ENCODE measurements around the gene DAB1.
"Not testable (repeated sequence)": the region's sequence is repeated elsewhere in the genome, so short reads cannot be mapped to it uniquely, and the experiment has no call there.

DAB1 gene

DNA sequence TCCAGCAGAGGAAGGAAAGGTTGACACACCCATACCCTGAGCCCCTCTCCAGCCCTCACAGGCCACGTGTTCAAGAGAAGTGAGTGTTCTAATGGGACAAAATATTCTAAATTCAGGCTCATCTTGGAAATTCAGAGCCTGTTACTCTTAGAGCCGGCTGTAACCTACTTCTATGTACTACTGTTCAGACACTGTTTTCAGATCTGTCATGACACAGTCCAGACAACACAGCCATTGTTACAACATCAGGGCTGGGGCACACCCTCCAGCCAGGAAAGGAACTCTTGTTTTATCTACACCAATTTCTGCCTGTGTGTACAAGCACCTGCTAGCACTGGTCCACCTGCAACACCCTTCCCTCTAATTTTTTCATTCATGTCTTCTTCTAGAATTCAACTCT lies 312.7 kb downstream of the DAB1 start:
- DNase-seq = no peak

DNA sequence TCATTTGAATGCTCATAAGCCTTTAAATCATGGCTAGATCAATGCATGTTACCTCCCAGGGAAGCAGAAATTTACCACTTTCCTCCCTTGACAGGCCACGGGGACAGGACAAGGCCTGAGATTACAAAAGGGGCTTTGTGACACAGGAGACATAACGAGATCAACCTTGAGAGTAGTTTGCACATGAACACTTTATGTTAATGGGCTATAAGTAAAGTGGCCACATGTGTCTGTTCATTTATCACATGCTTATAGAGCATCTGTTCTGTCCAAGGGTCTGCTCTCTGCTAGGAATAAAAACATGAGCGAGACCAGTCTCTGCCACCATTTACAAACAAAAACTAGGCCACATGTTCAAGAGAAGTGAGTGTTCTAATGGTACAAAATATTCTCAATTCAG lies 314.0 kb downstream of the DAB1 start:
- DNase-seq = no peak

DNA sequence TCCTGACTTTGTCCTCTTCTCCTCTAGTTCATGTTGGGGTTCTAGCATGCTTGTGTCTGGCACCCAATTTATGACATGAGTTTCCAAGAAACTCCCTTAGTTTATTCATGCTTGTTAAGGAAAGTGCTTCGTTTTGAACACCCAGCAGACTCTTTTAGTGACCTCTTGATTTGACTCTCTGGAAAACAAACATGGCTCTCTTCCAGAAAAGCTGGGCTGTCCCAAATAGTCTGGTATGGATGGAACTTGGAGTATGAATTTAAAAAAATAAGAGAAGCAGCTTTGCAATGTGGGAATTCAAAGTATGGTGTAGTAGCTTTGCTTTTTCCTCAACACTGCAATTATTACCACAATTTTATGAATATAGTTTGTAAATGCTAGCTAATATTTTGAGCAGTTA lies 314.6 kb downstream of the DAB1 start:
- DNase-seq = no peak

DNA sequence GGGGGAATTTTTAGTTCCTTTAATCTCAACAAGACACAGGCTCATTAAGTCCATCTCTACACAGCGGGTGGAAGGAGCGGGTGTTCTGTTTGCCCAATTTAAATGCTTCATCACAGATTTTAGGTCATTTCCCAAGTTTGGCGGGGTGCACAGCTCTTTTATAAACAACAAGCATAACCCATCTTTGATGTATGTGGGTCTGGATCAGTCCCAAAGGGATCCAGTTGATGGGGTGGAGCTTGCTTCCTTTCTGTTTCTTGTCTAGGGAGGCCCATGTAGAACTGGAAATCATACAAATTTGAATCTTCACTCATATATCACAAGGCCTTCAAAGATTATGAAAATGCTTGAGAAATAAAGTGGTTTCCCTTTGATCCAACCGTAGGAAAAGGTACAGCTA lies 317.6 kb downstream of the DAB1 start:
- no peak for DNase-seq

DNA sequence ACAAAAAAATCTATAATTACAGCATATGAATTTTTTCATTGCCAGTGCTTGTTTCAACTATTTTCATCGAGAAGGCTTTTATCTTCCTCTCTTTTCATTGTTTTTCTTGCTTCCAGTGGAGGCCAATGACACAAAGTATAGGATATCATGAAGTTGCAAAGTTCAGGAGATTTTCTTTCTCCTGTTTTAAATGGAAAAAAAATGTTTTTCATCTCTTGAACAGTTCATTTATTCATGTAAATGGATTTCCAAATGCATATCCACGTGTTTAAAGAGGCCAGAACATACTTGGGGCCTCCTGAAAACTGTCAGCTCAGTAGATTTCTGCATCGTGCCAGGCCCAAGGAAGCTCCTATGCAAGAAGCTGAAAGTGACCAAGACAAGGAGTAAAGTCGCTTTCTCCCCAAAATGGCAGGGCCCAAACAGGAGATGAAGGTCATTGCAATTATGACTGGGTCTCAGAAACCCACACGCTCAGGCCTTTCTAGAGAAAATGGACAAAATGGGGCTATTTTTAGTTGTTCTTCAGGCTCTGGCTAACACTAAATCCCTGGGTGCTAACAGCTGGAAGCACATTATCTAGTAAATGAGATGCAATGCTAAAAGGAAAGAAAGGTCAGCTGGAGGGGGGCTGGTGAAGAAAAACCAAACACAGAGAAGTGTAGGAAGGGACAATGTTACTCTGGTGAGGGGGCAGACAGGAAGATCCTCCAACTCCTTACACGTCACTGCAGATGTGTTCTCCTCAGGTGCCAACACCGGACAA lies 321.1 kb downstream of the DAB1 start:
- no peak for DNase-seq

DNA sequence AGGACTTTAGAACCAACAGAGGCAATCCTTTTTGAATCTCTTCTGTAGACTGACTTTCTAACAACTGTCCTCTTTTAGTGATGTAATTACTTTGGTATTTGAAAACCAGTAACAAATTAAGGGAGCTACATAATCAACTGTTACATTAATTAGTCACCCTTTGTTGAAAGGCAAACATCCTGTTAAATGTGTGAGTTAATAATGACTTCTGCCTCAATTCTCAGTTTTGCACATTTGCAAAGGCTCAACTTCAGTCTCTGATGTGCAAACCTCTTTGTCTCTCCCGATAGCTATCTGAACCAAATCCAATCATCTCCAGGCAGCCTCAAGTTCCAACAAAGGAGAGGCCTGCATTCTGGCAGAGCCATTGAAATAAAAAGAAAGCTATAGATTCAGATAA lies 322.7 kb downstream of the DAB1 start:
- no peak for DNase-seq

DNA sequence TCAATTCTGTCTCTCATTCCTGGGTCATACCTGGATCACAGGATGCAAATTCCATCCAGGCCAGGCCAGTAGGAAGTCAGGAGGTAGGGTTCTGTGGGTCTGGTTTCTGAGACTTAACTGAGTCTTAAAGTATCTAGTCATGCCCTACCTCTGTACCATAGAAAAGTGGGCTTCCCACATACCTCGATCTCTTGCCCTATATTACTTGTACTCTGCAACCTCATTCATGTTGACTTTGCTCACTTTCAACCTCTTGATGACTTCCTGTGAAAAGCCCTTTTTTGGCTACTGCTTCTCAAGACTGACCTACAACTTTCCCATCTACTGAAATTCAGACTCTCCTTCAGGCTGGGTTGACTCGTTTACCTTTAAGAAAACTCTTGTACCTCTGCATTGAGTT lies 329.1 kb downstream of the DAB1 start:
- no peak for DNase-seq

DNA sequence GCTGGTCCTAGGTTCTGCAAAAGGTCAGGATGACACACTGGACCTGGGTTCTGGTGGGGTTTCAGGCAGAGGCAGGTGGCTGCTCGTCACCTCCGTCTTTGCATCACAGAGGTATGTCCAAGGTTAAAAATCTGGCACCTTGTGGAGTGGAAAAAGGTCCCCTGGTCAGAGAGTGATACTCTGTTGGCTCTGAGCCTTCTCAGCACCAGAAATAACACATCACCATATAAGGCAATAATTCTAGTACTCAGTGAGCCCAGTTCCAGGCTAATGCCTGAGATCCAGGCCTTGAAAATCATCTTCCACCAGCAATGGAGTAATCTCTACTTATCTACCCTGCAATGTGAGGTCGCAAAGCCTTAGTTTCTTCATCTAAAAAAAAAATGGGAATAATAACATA lies 330.7 kb downstream of the DAB1 start:
- DNase-seq = no peak

DNA sequence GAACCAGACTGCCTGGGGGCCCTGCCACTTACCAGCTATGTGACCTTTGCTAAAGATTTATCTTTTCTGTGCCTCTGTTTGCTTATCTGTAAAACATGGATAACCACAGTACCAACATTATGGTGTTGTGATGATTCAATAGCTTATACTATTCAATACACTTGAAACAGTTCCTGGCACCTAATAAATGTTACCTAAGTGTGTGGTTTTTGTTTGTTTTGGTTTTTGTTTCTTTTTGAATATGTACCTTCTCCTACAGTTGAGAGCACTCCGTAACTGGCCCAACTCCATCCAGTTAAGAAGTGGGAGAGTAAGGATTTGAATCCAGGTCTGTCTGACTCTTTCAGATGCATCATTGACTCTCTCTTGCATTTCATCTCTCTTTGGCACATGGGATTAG lies 332.2 kb downstream of the DAB1 start:
- no peak for DNase-seq

DNA sequence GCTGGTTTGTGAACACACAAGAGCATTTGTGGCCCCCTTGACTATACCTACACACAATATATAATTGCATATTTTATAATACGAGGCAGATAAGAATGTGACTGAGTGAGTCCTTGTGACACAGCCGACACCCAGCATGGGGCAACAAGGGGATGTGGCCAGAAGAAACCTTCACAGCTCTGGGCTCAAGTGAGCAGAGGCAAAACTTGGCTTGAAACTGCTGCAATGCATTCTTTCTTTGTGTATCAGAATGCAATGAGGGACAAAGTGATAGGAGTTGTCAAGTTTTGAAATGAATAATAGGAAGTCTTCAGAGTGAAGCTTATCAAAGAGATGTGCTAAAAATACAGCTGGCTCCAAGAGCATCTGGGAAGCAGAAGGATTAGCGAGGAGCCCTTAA lies 334.0 kb downstream of the DAB1 start:
- DNase-seq = no peak

DNA sequence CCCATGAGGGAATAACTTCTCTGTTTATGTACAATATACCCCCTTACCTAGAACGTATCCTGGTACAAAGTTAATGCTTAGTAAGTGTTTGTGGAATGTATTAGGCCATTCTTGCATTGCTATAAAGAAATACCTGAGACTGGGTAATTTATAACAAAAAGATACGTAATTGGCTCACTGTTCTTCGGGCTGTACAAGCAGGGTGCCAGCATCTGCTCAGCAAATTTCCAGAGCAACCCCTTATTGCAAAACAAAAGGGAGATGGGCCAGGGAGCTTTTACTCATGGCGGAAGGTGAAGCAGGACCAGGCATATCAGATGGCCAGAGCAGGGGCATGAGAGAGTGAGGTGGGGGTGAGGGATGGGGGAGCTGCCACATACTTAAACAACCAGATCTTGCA lies 334.6 kb downstream of the DAB1 start:
- DNase-seq = no peak

DNA sequence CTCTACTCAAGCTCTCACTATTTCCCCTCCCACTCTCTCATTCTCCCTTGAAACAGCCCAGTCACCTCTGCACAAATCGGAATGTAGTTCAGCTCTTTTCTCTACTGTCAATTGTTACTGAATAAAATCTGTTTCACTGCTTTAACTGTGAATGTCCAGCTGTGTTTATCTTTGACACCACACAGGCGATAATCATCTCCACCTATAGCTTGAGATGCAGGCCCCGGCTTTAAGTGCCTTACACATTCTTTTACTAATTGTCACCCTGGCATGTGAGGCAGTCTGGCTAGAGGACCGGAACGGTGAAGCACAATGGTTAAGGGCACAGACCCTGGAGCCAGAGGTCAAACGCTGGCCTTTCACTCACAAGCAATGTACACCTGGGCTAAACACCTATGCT lies 335.2 kb downstream of the DAB1 start:
- DNase-seq = no peak

DNA sequence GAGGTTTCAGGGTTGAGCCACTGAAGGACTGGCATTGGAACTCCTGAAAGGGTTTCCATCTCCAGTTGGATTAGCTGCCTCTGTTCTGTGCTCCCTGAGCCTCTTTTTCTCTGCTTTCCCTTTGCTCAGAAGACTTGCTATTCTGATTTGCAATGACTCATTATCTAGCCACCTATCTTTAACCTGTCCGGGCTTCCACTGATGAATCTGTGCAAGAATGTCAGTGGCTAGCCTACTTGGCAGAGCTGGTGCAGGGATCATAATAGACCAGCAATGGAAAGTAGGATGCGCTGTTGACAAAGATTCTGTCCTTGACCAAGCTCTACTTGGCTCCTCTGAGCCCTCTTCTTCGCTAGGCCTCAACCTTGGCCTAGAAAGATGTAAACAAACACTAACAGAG lies 336.2 kb downstream of the DAB1 start:
- not testable (repeated sequence) for DNase-seq

DNA sequence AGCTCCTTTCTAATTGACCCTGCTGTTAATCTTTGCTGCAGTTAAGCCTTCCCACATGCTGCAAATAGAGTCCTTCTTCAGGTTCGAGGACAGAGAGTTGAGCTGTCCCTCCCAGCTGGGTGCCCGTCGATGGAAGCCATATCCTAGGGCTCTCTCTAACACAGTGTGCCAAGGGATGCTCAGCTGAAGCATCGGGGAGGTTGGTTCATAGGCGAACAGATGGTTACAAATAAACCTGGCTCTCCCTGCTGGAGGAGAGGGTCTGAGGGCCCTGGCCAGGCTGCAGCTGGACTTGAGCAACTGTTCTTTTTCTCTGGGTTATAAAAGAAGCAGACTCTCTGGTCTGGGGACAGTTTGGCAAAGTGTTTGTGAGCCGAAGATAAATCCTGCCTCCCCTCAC lies 337.7 kb downstream of the DAB1 start:
- no peak for DNase-seq

DNA sequence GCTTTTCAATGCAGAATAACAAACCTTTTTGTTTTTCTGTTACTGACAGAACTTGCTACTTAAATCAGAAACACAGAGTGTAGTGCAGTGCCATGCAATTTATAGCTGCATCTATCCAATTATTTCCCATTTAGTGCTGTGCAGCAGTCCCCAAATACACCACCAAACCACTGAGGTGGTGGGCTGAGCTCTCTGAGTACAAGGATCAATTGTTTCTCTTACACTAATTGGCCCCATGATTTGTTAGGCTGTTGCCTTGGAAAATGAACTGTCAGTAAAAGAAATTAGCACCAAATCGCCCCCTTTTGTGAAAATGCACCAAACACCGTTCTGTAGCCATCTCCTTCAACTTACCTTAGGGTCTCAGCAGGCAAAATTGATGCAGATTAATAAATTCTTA lies 339.2 kb downstream of the DAB1 start:
- DNase-seq = no peak

DNA sequence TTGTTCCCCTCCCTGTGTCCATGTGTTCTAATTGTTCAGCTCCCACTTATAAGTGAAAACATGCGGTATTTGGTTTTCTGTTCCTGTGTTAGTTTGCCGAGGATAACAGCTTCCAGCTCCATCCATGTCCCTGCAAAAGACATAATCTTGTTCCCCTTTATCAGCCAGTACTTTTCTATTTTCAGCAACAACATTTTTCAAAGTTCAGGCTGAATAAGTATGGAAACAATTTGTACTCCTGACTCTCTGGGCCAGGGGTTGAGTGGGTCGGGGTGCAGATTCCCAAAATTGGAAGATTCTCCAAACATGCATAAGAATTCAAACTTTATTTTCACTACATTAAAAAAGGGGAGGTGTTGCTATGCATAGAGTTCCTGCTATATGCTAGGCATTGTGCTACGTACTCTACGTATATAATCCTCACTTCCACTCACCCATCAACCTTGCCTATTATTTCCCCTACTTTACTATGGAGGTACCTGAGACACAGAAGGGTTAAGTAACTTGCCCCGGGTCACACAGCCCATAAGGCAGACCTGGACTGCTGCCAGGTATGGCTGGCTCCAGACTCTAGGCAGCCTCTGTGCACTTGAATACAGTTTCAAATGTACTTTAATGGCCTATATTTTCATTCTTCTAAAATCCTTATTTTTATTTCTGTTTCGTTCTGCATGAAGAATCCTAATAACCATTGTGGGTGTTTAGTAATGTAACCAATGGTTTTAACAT lies 341.0 kb downstream of the DAB1 start:
- no peak for DNase-seq

DNA sequence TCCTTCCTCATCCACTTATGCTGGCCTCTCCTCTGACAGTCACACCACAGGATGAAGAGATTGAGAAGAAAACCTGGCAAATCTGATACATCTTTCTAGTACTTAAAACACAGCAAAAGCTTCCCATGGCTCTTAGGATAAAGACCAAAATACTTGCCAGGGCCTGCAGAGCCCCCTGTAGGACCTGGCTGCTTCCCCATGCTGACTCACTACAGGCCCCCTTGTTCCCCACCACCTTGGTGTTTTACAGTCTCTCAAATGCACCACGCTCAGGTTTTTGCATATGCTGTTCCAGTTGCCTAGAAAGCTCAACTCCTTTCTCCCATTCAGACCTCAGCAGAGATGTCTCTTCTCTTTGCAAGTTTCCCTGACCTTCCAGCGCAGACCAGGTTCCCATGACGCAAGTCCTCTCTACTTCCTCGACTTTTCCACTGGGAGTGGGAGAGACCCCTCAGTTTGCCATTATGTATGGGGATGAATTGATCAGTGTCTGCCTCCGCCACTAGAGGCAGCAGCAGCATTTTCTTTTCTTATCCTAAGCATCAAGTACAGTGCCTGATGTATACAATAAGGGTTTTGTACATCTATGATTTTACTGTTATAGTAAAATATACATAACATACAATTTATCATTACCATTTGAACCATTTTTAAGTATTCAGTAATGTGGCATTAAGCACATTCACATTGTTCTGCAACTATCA lies 344.3 kb downstream of the DAB1 start:
- DNase-seq = no peak

DNA sequence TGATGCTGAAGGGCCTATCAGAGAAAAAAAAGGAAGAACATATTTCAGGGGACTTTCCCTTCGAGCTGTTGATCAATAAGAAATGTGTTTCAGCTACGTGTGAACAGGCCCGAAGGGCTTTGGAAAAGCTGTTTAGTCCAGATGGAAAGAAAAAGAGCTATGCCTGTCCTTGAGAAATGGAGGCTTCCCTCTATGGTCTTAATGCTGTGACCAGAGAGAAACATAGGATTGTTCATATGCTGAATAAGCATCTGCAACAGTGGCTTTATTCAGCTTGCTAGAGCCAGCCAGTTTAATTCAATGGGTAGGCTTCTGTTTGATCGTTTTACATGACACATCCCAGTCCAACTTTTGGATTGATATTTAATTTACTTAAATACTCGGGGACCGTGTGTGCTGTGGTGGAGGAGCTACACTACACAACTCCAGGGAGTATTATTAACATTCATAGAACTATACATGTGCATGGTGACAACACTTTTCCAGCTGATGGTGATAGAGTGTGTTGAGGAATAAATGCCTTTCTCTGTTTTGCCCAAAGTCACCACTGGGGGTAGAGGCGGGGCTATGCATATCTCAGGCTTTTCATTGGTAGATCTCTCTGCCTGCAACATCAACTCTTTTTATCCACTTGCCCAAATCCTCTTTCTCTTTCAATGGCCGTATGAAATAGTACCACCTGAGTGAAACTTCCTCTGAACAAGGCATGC lies 351.3 kb downstream of the DAB1 start:
- no peak for DNase-seq

DNA sequence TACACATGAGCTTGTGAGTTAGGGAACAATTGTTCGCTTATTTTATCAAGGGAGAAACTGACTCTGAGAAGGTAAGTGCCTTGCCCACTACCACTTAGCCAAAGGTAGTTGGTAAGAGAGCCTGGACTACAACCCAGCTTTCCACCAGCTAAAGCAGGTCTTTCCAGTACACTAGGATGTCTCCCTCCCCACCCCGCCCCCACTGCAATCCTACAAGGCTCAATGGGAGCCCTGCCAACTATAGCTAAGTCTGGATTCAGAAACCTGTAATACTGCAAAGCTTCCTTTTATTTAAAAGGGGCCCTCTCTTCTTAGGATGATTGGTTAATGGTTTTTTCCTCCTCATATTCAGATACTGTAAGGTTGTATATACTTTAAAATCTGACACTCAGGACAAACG lies 356.0 kb downstream of the DAB1 start:
- DNase-seq = no peak

DNA sequence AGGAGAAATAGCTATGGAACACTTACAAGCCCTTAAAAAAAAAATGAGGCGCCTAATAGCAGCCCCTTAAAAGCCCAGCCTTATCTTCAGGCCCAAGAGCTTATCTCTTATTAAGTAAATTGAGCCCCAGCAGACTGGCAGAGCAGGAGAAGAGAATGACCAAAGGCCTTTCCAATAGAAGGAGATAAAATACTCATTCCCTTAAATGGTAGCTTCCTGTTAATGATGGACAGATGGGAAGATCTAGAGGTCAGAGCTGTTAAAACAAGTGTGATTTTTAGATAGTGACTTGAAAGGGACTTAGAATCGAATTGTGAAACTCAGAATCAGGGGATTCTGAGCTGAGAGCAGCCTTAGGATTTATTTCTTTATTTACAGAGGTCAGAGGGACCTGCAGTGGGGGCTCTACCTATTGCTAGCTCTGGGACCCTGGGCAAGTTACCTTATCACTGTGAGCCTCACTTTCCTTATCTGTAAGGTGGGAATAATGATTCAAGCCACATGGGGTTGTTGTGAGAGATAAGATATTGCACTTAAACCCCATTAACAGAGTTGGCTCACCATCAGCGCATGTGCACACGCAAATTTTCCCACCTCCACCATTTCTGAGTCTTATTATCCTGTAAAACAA lies 356.8 kb downstream of the DAB1 start:
- DNase-seq = no peak

DNA sequence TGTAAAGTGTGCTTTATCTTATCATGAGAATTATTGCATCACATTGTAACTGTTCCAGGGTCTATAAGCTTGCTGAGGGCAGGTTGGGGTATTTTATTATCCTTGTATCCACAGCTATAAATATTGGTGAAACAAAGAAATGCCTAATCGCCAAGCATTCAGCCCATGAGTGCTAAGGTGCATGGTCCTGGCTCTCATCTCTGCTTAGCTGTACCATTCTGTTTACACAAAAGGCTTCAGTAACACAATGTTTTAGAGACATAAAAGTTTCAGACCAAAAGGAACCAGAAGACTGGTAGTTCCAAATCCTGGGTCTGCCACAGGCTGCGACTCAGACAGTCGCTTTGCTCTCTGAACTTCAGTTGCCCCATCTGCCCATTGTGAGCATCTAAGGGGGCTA lies 358.4 kb downstream of the DAB1 start:
- no peak for DNase-seq

DNA sequence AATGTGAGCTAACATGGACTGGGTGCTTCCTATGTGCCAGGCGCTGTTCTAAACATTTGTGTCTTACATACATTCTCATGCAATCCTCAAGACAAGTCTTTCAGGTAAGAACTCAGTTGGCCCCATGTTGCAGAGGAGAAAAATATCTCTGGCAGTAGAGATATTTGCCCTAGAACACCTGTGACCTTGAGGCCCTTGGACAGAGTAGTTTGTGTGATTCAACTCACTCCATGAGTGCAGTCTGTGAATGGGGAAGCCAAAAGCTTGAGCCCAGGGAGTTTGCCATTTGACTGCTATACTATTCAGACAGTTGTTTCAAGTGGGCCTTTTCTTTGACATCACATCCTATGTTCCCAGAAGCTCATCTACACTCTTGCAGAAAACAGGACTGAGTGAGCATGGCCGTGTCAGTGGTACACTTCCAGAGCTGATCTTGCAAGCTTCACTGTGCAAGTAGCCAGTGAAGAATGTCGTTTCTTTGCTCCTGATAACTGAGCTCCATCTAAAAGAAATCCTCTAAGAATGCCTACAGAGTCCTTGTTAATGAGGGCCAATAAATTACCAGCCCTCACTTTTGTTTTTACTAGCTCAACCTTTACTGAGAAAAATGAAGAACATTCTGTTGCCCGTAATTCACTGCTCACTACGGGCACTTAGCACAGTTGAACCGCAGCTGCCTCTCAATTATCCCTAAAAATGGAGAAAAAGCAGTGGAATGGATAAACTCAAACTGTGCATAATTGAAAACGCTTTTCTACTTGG lies 359.3 kb downstream of the DAB1 start:
- no peak for DNase-seq

Data from T-helper 1 cell (primary cell).